NCI-H2227 (cell line): ENCODE data around the gene RHEBL1.
A peak's percentile ranks its signal among the peaks of the same experiment; 100 is the strongest.

ENCODE experiments used
- DNase-seq: peaks from one replicate; lab custom pipeline; 2025; ENCODE audit not compliant: unreplicated experiment; lab: John Stamatoyannopoulos, UW

Gene RHEBL1

GRCh38 chr12:49022558-49023178, 47.1 kb downstream of the RHEBL1 start:
- no peak for DNase-seq

GRCh38 chr12:49021292-49021915, 48.4 kb downstream of the RHEBL1 start:
- DNase-seq, result no peak

- no peak for DNase-seq
Measured at GRCh38 chr12:49020441-49020840, 49.3 kb downstream of the RHEBL1 start.

- DNase-seq, result peak; percentile 28
Measured at GRCh38 chr12:49019443-49020324, 50.1 kb downstream of the RHEBL1 start.

GRCh38 chr12:49019120-49019430, 50.7 kb downstream of the RHEBL1 start:
- DNase-seq, result no peak

- peak; percentile 95 for DNase-seq
Measured at GRCh38 chr12:49018261-49019119, 51.3 kb downstream of the RHEBL1 start, which contains the start of gene PRKAG1. Gene PRKAG1, minus strand, starts transcription at chr12:49018776. Its CDS starts 36 bp downstream, at chr12:49018740.

- DNase-seq, result peak; percentile 49
Measured at GRCh38 chr12:49017891-49018260, 51.9 kb downstream of the RHEBL1 start.

GRCh38 chr12:49015196-49015595, 54.6 kb downstream of the RHEBL1 start:
- DNase-seq, result no peak
